Kidney epithelial cell (primary cell): ENCODE data around the gene XPNPEP2. TPM values are rescaled to one million over a fixed set of nuclear protein-coding genes. Genes with fewer than 3 reads are reported as not detected.

ENCODE experiments used
- DNase-seq: peaks from one replicate; pipeline ENCODE4 v3.0.0-alpha.2; 2010; ENCODE audit warnings: low read depth
- H3K27me3 ChIP-seq: 2 replicates; pipeline ENCODE4 v1.6.0; 2011; ENCODE audit warnings: low read length; ENCODE audit not compliant: control insufficient read depth, insufficient read depth
- H3K36me3 ChIP-seq: 2 replicates; pipeline ENCODE4 v1.5.1; 2011; ENCODE audit warnings: low read length; ENCODE audit not compliant: control insufficient read depth, insufficient read depth
- H3K4me3 ChIP-seq: 2 replicates; pipeline ENCODE4 v1.5.1; 2011; ENCODE audit warnings: low read depth, mild to moderate bottlenecking, control low read depth, low read length
- total RNA-seq: library from RNA; depleted of rRNA; stranded (reverse); fragments of >200 nt; gene quantifications from 2 replicates; pipeline ENCODE4 v1.2.3, GENCODE V29; 2015
- TF ChIP-seq, protein P1 (sequence below): IDR thresholded peaks from 2 replicates; pipeline ENCODE4 v1.5.1; 2011; ENCODE audit warnings: mild to moderate bottlenecking, moderate library complexity, low read length, control low read depth, inconsistent platforms; ENCODE audit not compliant: insufficient read depth, poor library complexity, severe bottlenecking

XPNPEP2 gene
- total RNA-seq, 1 donor from 2014 or later = not detected

DNA sequence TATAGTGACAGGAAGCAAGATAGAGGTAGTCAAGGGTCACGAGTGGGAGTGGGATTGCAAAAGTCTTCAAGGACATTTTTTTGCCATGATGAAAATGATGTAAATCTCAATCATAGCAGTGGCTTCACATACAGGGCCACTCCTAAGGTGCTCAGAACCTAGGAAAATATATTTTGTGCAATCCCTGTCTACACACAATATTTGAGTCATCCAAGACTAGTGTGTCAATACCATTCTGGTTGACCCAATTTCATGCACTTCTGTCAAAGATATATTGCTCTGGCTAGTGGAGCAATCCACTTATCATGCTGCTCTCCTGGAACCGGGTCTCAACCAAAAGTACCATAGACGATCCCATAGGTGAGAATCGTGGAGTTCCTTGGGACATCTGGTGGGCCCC is 24.2 kb upstream of the XPNPEP2 start:
- H3K4me3 ChIP-seq = no peak overlapping the region
- no peak for DNase-seq
- TF ChIP-seq, protein P1, sequence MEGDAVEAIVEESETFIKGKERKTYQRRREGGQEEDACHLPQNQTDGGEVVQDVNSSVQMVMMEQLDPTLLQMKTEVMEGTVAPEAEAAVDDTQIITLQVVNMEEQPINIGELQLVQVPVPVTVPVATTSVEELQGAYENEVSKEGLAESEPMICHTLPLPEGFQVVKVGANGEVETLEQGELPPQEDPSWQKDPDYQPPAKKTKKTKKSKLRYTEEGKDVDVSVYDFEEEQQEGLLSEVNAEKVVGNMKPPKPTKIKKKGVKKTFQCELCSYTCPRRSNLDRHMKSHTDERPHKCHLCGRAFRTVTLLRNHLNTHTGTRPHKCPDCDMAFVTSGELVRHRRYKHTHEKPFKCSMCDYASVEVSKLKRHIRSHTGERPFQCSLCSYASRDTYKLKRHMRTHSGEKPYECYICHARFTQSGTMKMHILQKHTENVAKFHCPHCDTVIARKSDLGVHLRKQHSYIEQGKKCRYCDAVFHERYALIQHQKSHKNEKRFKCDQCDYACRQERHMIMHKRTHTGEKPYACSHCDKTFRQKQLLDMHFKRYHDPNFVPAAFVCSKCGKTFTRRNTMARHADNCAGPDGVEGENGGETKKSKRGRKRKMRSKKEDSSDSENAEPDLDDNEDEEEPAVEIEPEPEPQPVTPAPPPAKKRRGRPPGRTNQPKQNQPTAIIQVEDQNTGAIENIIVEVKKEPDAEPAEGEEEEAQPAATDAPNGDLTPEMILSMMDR = no peak
- H3K36me3 ChIP-seq = no peaks in the 10 kb centered on the region
- H3K27me3 ChIP-seq = no peaks in the 10 kb centered on the region

DNA sequence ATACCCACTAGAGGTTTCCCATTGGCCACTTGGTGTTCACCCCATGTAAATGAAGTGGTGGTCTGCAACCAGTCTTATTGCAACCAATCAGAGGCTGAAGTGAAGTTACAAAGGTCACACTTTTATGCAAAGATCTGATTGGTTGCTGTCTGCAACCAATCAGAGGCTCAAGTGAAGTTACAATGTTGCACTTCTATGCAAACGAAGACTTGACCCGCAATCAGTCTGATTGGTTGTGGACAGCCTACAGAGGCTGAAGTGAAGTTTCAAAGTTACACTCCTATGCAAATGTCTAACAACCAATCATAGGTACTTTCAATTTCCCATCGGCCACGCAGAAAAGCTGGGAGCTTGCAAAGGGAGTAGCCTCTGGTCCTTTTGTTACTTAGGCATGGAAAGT is 22.3 kb upstream of the XPNPEP2 start:
- TF ChIP-seq, protein P1 = no peak
- no peak for DNase-seq

DNA sequence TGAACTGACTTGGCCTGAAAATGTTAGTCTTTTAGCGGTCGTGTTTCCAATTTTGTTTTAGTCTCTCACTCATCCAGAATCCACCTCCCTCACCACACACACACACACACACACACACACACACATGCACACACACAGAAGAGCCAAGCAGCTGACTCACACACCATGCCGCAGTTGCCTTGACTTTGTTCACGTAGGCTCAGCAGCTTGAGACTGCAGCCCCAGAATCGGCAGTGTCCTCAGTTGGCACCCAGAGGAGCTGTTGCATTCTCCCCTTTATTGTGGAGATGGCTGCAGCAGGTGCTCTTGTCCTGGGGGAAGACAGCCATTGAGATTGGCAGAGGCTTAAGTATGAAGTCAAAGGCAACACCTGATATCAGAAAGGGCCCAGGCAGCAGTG is 20.9 kb upstream of the XPNPEP2 start:
- Histone ChIP-seq H3K36me3 (no peaks in the 10 kb centered on the region), H3K4me3 (no peak overlapping the region), H3K27me3 (no peaks in the 10 kb centered on the region)
- TF ChIP-seq, protein P1 = no peak
- DNase-seq = no peak

More for the DNA sequence above, 22.3 kb upstream of the XPNPEP2 start:
- no peak overlapping the region for H3K4me3 ChIP-seq
- no peaks in the 10 kb centered on the region for H3K27me3 ChIP-seq
- H3K36me3 ChIP-seq = no peaks in the 10 kb centered on the region

DNA sequence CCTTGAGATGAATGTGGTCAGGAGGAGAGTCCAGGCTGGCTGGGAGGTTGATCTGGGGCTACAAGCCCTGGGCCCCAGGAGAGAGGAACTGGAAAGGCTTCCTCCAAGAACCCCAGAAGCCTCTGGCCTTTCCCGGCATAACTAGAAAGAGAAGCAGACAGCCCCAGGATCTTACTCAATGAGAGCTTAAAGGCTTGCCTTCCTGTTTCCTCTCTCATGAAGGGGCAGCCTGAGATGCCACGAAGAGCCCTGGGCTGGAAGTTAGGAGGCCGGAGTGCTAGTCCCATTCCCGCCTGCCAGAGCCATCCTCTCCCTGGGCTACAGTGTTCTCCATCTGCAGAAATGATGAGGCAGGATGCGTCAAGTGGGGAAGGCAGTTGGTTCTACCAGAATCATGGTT is 20.1 kb upstream of the XPNPEP2 start:
- Histone ChIP-seq H3K4me3 (no peak overlapping the region), H3K36me3 (no peaks in the 10 kb centered on the region), H3K27me3 (no peaks in the 10 kb centered on the region)
- no peak for DNase-seq
- TF ChIP-seq, protein P1 = no peak

DNA sequence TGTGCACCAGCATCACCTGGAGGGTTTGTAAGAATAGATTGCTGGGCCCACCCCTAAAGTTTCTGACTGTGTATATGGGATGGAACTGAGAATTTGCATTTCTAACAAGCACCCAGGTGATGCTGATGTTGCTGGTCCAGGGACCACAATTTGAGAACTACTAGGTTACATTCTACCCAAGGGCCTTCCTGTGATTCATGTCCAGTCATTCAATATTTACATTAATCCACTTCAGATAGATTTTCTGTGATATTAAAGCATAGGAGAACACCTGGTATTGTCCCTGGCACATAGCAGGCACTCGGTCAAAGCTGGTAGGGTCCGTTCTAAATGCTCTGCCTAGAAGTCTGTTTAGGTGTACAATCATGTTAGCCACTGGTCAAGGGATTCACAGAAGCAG is 19.5 kb upstream of the XPNPEP2 start:
- H3K4me3 ChIP-seq = no peak overlapping the region
- H3K36me3 ChIP-seq = no peaks in the 10 kb centered on the region
- H3K27me3 ChIP-seq = no peaks in the 10 kb centered on the region
- TF ChIP-seq, protein P1 = no peak
- no peak for DNase-seq

DNA sequence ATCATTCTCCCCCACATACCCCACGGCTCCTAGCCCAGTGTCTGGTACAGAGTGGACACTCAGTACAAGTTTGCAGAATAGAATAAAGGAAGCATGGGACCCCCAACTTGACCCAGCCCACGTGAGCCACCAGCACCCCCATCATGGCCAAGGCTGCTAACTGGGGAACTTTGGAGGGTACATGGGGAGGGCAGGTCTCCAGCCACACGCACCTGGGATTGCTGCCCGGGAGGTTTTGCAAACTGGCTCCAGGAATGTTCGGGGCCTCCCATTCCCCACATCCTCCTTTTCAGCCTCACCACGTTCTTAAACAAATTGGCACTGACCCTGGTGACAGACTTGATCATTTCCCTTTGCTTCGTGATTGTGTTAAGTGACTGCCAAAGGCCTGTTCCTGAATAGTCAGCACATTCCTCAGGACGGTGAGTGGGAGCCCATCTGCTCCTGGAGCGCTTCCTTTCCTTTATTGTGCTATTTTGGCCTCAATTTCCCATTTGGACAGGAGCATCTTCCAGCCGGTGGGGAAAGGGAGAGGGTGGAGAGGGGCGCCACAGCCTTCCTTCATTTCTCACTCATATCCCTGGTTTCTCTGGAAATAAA is 18.7 kb upstream of the XPNPEP2 start:
- H3K4me3 ChIP-seq = no peak overlapping the region
- no peaks in the 10 kb centered on the region for H3K27me3 ChIP-seq
- TF ChIP-seq, protein P1 = no peak
- no peaks in the 10 kb centered on the region for H3K36me3 ChIP-seq
- no peak for DNase-seq
